Calu3 (cell line): ENCODE data around the gene WWOX. TPM values are rescaled to one million over a fixed set of nuclear protein-coding genes. Genes with fewer than 3 reads are reported as not detected.

ENCODE experiments used
- BruUV-seq: library from RNA; stranded (reverse); fragments of 400-500 nt; replicated peaks from 2 replicates; lab custom pipeline; 2021; lab: Mats Ljungman, UMichigan
- CTCF ChIA-PET: fragments of 300-600 bp; sonication (Branson Sonifier 250); formaldehyde crosslinking; loops from one replicate; lab custom pipeline; 2022; ENCODE audit warnings: antibody characterized with exemption; lab: Charles Lee
- DNase-seq: peaks from one replicate; pipeline ENCODE4 v3.0.0; 2022
- H3K27ac Mint-ChIP-seq: one replicate; pipeline ENCODE4 v1.8.0; 2022; ENCODE audit warnings: mixed read lengths; ENCODE audit not compliant: unreplicated experiment
- H3K27me3 Mint-ChIP-seq: one replicate; pipeline ENCODE4 v1.8.0; 2022; ENCODE audit warnings: mixed read lengths; ENCODE audit not compliant: unreplicated experiment
- H3K36me3 Mint-ChIP-seq: one replicate; pipeline ENCODE4 v1.8.0; 2022; ENCODE audit warnings: mild to moderate bottlenecking, moderate library complexity, mixed read lengths; ENCODE audit not compliant: insufficient read depth, unreplicated experiment
- H3K4me1 Mint-ChIP-seq: one replicate; pipeline ENCODE4 v1.8.0; 2022; ENCODE audit warnings: mild to moderate bottlenecking, low read depth, mixed read lengths; ENCODE audit not compliant: unreplicated experiment
- H3K4me3 Mint-ChIP-seq: one replicate; pipeline ENCODE4 v1.8.0; 2022; ENCODE audit warnings: mild to moderate bottlenecking, low read depth, moderate library complexity, mixed read lengths; ENCODE audit not compliant: unreplicated experiment
- H3K9me3 Mint-ChIP-seq: one replicate; pipeline ENCODE4 v1.8.0; 2022; ENCODE audit warnings: low read depth, mixed read lengths; ENCODE audit not compliant: unreplicated experiment
- intact Hi-C: fragments of 100-400 bp; cut with micrococcal nuclease; formaldehyde crosslinking; loops from one replicate; pipeline ENCODE4 v1.10.0; 2022; ENCODE audit not compliant: unreplicated experiment
- total RNA-seq: library from RNA; stranded (reverse); gene quantifications from 2 replicates; pipeline ENCODE4 v1.2.3, GENCODE V29; 2022
- TF ChIP-seq, protein P1 (sequence below): fragments of 200-600 bp; IDR thresholded peaks from one replicate; pipeline ENCODE4 v1.8.0; 2022; ENCODE audit warnings: antibody characterized with exemption; ENCODE audit not compliant: unreplicated experiment

WWOX gene
- total RNA-seq, 1 experiment from 2014 or later: 33.5 TPM

DNA sequence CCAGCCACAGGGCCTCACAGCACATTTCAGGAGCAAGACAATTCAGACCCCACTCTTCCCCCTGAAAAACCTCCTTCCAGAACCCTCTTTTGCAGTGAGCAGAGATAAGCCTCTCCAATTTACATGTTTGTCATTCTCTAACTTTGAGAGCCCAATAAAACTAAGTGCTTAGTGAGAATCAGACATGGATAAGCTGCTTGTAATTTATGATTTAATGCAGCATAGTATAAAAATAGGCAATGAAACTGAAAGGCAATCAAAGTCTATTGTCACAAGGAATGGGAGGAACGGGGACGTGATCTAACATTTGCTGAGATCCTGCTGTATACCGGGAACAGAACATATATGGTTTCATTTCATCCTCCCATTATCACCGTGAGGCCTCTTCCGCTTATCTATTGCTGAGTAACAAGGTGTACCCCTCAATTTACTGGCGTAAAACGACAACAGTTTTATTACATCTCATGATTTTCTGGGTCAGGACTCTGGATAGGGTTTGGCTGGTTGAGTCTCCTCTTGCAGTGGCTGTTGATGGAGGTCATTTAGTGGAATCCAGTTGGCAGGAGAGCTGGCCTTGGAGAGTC lies 903.7 kb downstream of the WWOX start:
- no peak overlapping the region for H3K27ac Mint-ChIP-seq
- CTCF ChIA-PET: interaction anchor here (0.6 to 0.8 kb wide), 2 partner anchors 19 to 253 kb away, joined by 3 to 5 read pairs; no protein-coding TSS in a partner anchor
- peaks cover 13% of the 10 kb centered on the region for H3K4me1 Mint-ChIP-seq
- no peak overlapping the region for H3K4me3 Mint-ChIP-seq
- H3K9me3 Mint-ChIP-seq: peaks cover 11% of the 10 kb centered on the region
- no peak for DNase-seq
- TF ChIP-seq, protein P1, sequence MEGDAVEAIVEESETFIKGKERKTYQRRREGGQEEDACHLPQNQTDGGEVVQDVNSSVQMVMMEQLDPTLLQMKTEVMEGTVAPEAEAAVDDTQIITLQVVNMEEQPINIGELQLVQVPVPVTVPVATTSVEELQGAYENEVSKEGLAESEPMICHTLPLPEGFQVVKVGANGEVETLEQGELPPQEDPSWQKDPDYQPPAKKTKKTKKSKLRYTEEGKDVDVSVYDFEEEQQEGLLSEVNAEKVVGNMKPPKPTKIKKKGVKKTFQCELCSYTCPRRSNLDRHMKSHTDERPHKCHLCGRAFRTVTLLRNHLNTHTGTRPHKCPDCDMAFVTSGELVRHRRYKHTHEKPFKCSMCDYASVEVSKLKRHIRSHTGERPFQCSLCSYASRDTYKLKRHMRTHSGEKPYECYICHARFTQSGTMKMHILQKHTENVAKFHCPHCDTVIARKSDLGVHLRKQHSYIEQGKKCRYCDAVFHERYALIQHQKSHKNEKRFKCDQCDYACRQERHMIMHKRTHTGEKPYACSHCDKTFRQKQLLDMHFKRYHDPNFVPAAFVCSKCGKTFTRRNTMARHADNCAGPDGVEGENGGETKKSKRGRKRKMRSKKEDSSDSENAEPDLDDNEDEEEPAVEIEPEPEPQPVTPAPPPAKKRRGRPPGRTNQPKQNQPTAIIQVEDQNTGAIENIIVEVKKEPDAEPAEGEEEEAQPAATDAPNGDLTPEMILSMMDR: no peak
- H3K27me3 Mint-ChIP-seq: no peaks in the 10 kb centered on the region
- intact Hi-C loops: no loop called here
- BruUV-seq: no TSS peak
- H3K36me3 Mint-ChIP-seq: no peaks in the 10 kb centered on the region

DNA sequence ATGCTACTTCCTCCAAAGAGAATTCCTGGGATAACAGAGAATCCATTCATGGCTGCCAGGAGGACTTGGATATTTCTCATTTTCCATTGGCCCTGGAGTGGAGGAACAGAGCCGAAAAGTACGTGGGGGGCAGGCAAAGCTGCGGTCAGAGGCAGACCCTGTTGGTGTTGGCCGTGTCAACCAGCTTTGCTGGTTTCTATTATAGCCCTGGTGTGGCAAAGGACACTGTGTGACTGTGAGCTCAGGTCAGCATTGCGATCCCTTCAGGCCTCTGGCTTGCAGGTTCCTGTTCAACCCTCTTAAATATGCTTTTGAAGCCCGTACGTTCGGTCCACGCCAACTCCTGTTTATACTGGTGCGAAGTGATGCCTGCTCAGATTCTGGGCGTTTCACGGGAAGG lies 904.9 kb downstream of the WWOX start:
- H3K9me3 Mint-ChIP-seq: peaks cover 11% of the 10 kb centered on the region
- H3K4me3 Mint-ChIP-seq: no peak overlapping the region
- no TSS peak for BruUV-seq
- CTCF ChIA-PET: interaction anchor here (0.6 kb wide), 1 partner anchor 75 kb away, joined by 3 read pairs; no protein-coding TSS in a partner anchor
- H3K27me3 Mint-ChIP-seq: no peaks in the 10 kb centered on the region
- DNase-seq: no peak
- no peaks in the 10 kb centered on the region for H3K36me3 Mint-ChIP-seq
- peaks cover 13% of the 10 kb centered on the region for H3K4me1 Mint-ChIP-seq
- TF ChIP-seq, protein P1: no peak
- intact Hi-C loops: no loop called here
- H3K27ac Mint-ChIP-seq: no peak overlapping the region

DNA sequence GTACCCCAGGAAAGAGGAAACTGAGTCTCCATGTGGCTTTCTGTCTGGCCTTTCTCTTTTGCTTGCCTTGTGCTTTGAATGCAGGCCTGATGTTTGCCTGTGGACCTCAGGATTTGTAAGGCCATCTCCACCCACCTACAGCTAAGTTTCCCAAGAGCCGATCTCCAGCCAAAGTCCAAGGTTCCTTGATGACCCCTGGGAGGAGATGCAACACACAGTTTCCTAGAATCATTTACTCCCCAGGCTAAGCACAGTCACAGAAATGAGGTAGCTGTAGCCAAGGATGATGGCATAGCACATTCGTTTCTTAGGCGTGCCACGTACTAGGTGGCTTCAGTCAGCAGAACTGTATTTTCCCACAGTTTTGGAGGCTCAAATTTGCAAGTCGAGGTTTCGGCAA lies 905.6 kb downstream of the WWOX start:
- DNase-seq: no peak
- Mint-ChIP-seq H3K27me3 (no peaks in the 10 kb centered on the region), H3K4me3 (no peak overlapping the region), H3K9me3 (peaks cover 11% of the 10 kb centered on the region), H3K36me3 (no peaks in the 10 kb centered on the region), H3K4me1 (peaks cover 13% of the 10 kb centered on the region), H3K27ac (no peak overlapping the region)
- BruUV-seq: no TSS peak
- CTCF ChIA-PET: interaction anchor here (0.6 to 0.8 kb wide), 3 partner anchors 22 to 880 kb away, joined by 3 read pairs; no protein-coding TSS in a partner anchor
- intact Hi-C loops: no loop called here
- TF ChIP-seq, protein P1: no peak

DNA sequence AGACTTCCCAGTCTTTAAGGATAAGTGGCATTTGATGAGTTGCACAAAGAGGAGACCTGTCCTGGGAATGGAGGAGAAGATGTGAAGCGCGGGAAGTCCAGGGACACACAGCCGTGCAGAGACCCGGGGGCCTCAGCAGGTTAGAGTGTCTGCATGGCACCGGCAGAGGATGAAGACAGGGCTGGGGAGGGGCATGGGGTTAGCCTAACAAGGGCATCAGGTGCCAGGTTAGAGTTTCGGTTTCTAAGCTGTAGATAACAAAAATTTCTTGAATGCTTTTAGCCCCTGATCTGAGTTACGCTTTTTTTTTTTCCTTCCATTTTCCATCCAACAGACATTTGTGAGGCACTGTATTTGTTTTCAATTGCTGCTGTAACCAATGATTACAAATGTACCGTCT lies 906.8 kb downstream of the WWOX start:
- H3K9me3 Mint-ChIP-seq: peaks cover 11% of the 10 kb centered on the region
- no peak overlapping the region for H3K27ac Mint-ChIP-seq
- TF ChIP-seq, protein P1: no peak
- no peaks in the 10 kb centered on the region for H3K27me3 Mint-ChIP-seq
- no peak overlapping the region for H3K4me3 Mint-ChIP-seq
- CTCF ChIA-PET: no interaction called here
- no peak for DNase-seq
- intact Hi-C loops: no loop called here
- H3K4me1 Mint-ChIP-seq: peaks cover 13% of the 10 kb centered on the region
- no peaks in the 10 kb centered on the region for H3K36me3 Mint-ChIP-seq
- no TSS peak for BruUV-seq
